Heart left ventricle (tissue), 16 donors: ENCODE results near the gene EVC. TPM values are rescaled to one million over a fixed set of nuclear protein-coding genes. Genes with fewer than 3 reads are reported as not detected.
A peak's percentile ranks its signal among the peaks of the same experiment; 100 is the strongest.

ENCODE experiments used
- ATAC-seq, 4 donors: fragments of 200-7000 bp; cut with Tn5 transposase; one replicate each; pipeline ENCODE4 v1.9.1; 2020 to 2022; ENCODE audit warnings: moderate library complexity in 4 of 4, mild to moderate bottlenecking in 3 of 4, moderate number of reproducible peaks in 1 of 4
- DNase-seq, 5 donors: peaks; one replicate each; pipeline ENCODE4 v3.0.0-alpha.2; 2020
- H3K27ac ChIP-seq, 12 donors: fragments of 200-600 bp; sonication (generic) in 4 of 12; one replicate each; pipeline versions ENCODE4 v1.5.0 to v1.8.0; 2016 to 2022; ENCODE audit warnings: mild to moderate bottlenecking in 2 of 12
- H3K27me3 ChIP-seq, 9 donors: fragments of 200-600 bp; sonication (generic) in 2 of 9; one replicate each; pipeline versions ENCODE4 v1.5.1 to v1.8.0; 2016 to 2022; ENCODE audit warnings: mild to moderate bottlenecking in 3 of 9
- H3K36me3 ChIP-seq, 9 donors: fragments of 200-600 bp; sonication (generic) in 2 of 9; one replicate each; pipeline versions ENCODE4 v1.5.0 to v1.8.0; 2018 to 2022; ENCODE audit warnings: mild to moderate bottlenecking in 2 of 9
- H3K4me1 ChIP-seq, 12 donors: fragments of 200-600 bp; sonication (generic) in 4 of 12; one replicate each; pipeline versions ENCODE4 v1.5.0 to v1.8.0; 2016 to 2022; ENCODE audit warnings: mild to moderate bottlenecking in 3 of 12
- H3K4me3 ChIP-seq, 12 donors: fragments of 200-600 bp; sonication (generic) in 4 of 12; one replicate each; pipeline versions ENCODE4 v1.5.0 to v1.8.0; 2017 to 2022; ENCODE audit warnings: mild to moderate bottlenecking in 9 of 12, moderate library complexity in 4 of 12
- H3K9me3 ChIP-seq, 12 donors: fragments of 200-600 bp; sonication (generic) in 4 of 12; one replicate each; pipeline versions ENCODE4 v1.5.0 to v1.8.0; 2016 to 2022; ENCODE audit warnings: mild to moderate bottlenecking in 1 of 12
- CTCF ChIP-seq, 12 donors: fragments of 200-600 bp; sonication (generic) in 4 of 12; IDR thresholded peaks; one replicate each; pipeline versions ENCODE4 v1.5.0 to v1.8.0; 2018 to 2022; ENCODE audit warnings: antibody characterized with exemption in 12 of 12, mild to moderate bottlenecking in 5 of 12
- POLR2A ChIP-seq, 2 donors: fragments of 450-650 bp; IDR thresholded peaks; one replicate each; pipeline ENCODE4 v1.6.1; 2017; ENCODE audit warnings: antibody characterized with exemption in 2 of 2, mild to moderate bottlenecking in 2 of 2, moderate library complexity in 2 of 2
- WGBS, 4 donors: extraction: QIAGEN DNeasy Blood & Tissue Kit in 2 of 4; methylation state at CpG; one replicate each; pipeline versions ENCODE4 v1.1.5 to v1.1.7; 2013 to 2018; 5-methylcytosine and 5-hydroxymethylcytosine counted together
- intact Hi-C, 10 donors: fragments of 100-400 bp; cut with DNase I; formaldehyde crosslinking; loops; one replicate each; pipeline versions ENCODE4 v1.11.1 to v1.14.2; 2022
- polyA plus RNA-seq, 2 donors: library from polyadenylated mRNA; stranded (reverse); fragments of 200-250 nt; gene quantifications; one replicate each; pipeline ENCODE4 v1.2.3, GENCODE V29; 2013
- total RNA-seq, 9 donors: library from RNA; depleted of rRNA in 2 of 9; stranded (reverse); fragments of >200 nt in 2 of 9; fragmentation: NEBNext Ultra II Directional in 3 of 9; extraction: Animal tissue kit (Norgen Biotek cat#: 25700) in 3 of 9; gene quantifications; one replicate each; pipeline versions ENCODE4 v1.1.0 to v1.2.4, GENCODE V29; 2016 to 2023
- donor health status: ischemic (EF 13 %, LVEDD 7.1; RV severe dilation, severe dysfunction).
- donor health status: healthy with polysubstance abuse.
- donor health status: DM: no; HTN: yes; CAD: no.
- donor health status: DM: no; HTN: no; CAD: no.
- donor health status: ischemic (EF 25% LVEDD 6.9; RV normal size, moderate dysfunction).
- donor health status: ischemic (EF 25% LVEDD 5.7; RV mildly dilated, moderate dysfunction).
- donor health status: healthy.
- donor health status: DM: yes; HTN: yes; CAD: no.
- donor health status: ischemic (EF 35%, LVEDD 5.7; RV mildly dilated, moderate dysfunction).
- donor health status: nonischemic (EF 11% LVEDD 7.7; RV severe dilation, severe dysfunction).
- donor health status: DM: yes; HTN: yes; CAD: no.
- donor health status: PGD.
- donor health status: ischemic (EF 29% LVEDD 5.4; RV normal size, mild dysfunction).
- donor health status: nonischemic (EF 23%, LVEDD 6.1; RV moderate dilation, normal function).

Gene EVC
- total and polyA plus RNA-seq, 11 donors, result 2.4 to 11.3 (median 4.1) TPM

- H3K36me3 ChIP-seq, result no peaks in the 10 kb centered on the region
- peak overlapping the region in 3 of 12 donors; percentile 74 to 82 (median 81) for H3K27ac ChIP-seq
- TF ChIP-seq CTCF (IDR thresholded peaks at IDR 0.05) (no peak), POLR2A (IDR thresholded peaks at IDR 0.05) (no peak)
- peaks cover 0 to 44% (median 8%) of the 10 kb centered on the region in 9 donors for H3K27me3 ChIP-seq
- no peaks in the 10 kb centered on the region for H3K9me3 ChIP-seq
- WGBS, 4 donors, result 60 to 71% (median 62%) methylated on average over 5 of the region's 5 CpGs
- peaks cover 0 to 44% (median 18%) of the 10 kb centered on the region in 12 donors for H3K4me1 ChIP-seq
- no peak for DNase-seq
- intact Hi-C loops, result no loop called here
- ATAC-seq, result no peak
- H3K4me3 ChIP-seq, result peak overlapping the region in 10 of 12 donors; percentile 57 to 84 (median 70)
Measured at GRCh38 chr4:5707366-5707765, 3.6 kb upstream of the EVC start.

GRCh38 chr4:5707778-5708448, 3.1 kb upstream of the EVC start:
- TF ChIP-seq POLR2A (IDR thresholded peaks at IDR 0.05), result no peak
- no peak for TF ChIP-seq CTCF (IDR thresholded peaks at IDR 0.05)

GRCh38 chr4:5708449-5709206, 2.4 kb upstream of the EVC start, which contains the start of gene EVC2:
Gene EVC2, minus strand, starts transcription at chr4:5708559. Its CDS starts 46 bp downstream, at chr4:5708513.
- DNase-seq (peak; percentile 75 to 85 (median 79)), ATAC-seq (peak; percentile 30 to 84 (median 68))
- no peaks in the 10 kb centered on the region for H3K36me3 ChIP-seq
- no peaks in the 10 kb centered on the region for H3K9me3 ChIP-seq
- H3K4me1 ChIP-seq, result peaks cover 0 to 44% (median 18%) of the 10 kb centered on the region in 12 donors
- peak within 1 kb of the TSS; percentile 36 to 87 (median 70) for H3K27ac ChIP-seq
- peaks cover 0 to 45% (median 8%) of the 10 kb centered on the region in 9 donors for H3K27me3 ChIP-seq
- intact Hi-C loops, result no loop called here
- H3K4me3 ChIP-seq, result peak within 1 kb of the TSS; percentile 28 to 84 (median 68)
- peak in 1 of 2 donors; percentile 58 for TF ChIP-seq POLR2A (IDR thresholded peaks at IDR 0.05)
- TF ChIP-seq CTCF (IDR thresholded peaks at IDR 0.05), result no peak
- WGBS, 4 donors, result 4 to 33% (median 7%) methylated on average over 22 to 57 of the region's 57 CpGs

More at GRCh38 chr4:5707778-5708448, 3.1 kb upstream of the EVC start:
- ATAC-seq (peak in 2 of 4 donors; percentile 4 to 5), DNase-seq (peak in 1 of 5 donors; percentile 28)
- Histone ChIP-seq H3K4me1 (peaks cover 0 to 44% (median 18%) of the 10 kb centered on the region in 12 donors), H3K27me3 (peaks cover 0 to 45% (median 8%) of the 10 kb centered on the region in 9 donors), H3K36me3 (no peaks in the 10 kb centered on the region), H3K9me3 (no peaks in the 10 kb centered on the region), H3K4me3 (peak overlapping the region; percentile 28 to 84 (median 68)), H3K27ac (peak overlapping the region; percentile 36 to 87 (median 70))
- intact Hi-C loops, result no loop called here
- 6 to 11% (median 8%) methylated on average over 23 to 41 of the region's 41 CpGs for WGBS, 4 donors

- H3K27ac ChIP-seq, result peak overlapping the region in 11 of 12 donors; percentile 39 to 87 (median 74)
- ATAC-seq (no peak), DNase-seq (no peak)
- no peak for TF ChIP-seq POLR2A (IDR thresholded peaks at IDR 0.05)
- no peak for TF ChIP-seq CTCF (IDR thresholded peaks at IDR 0.05)
- intact Hi-C loops, result no loop called here
- peaks cover 0 to 44% (median 18%) of the 10 kb centered on the region in 12 donors for H3K4me1 ChIP-seq
- H3K27me3 ChIP-seq, result peaks cover 0 to 45% (median 8%) of the 10 kb centered on the region in 9 donors
- no peaks in the 10 kb centered on the region for H3K36me3 ChIP-seq
- 64 to 79% (median 69%) methylated on average over 8 of the region's 8 CpGs for WGBS, 4 donors
- peaks cover 0 to under 1% (median 0%) of the 10 kb centered on the region in 12 donors for H3K9me3 ChIP-seq
- peak overlapping the region in 8 of 12 donors; percentile 55 to 84 (median 71) for H3K4me3 ChIP-seq
Measured at GRCh38 chr4:5709207-5709575, 1.8 kb upstream of the EVC start.
